GM12892 (cell line): ENCODE measurements around the gene TMEM121B.

Experiments
- POLR2A ChIP-seq: IDR thresholded peaks from 2 replicates; pipeline ENCODE4 v1.6.1; 2011; ENCODE audit warnings: low read depth, low read length, control low read depth
- POLR2AphosphoS5 ChIP-seq: IDR thresholded peaks from 2 replicates; pipeline ENCODE4 v1.6.1; 2011; ENCODE audit warnings: low read depth, low read length, control low read depth
- TAF1 ChIP-seq: IDR thresholded peaks from 2 replicates; pipeline ENCODE4 v1.6.1; 2011; ENCODE audit warnings: low read depth, mild to moderate bottlenecking, control low read depth, low read length, borderline replicate concordance

GRCh38 chr22:17117400-17117799 lies 3.8 kb downstream of the TMEM121B start:
- TF ChIP-seq POLR2A, result no peak
- TF ChIP-seq POLR2AphosphoS5, result no peak
- no peak for TF ChIP-seq TAF1
